NCI-H748 (cell line): Measurements from ENCODE around the gene MPZL1.
"Not testable (repeated sequence)": the region's sequence is repeated elsewhere in the genome, so short reads cannot be mapped to it uniquely, and the experiment has no call there.

ENCODE experiments used
- DNase-seq: peaks from one replicate; lab custom pipeline; 2025; ENCODE audit not compliant: unreplicated experiment; lab: John Stamatoyannopoulos, UW

Gene MPZL1

GRCh38 chr1:167718914-167719691 is 2.7 kb upstream of the MPZL1 start:
- no peak for DNase-seq

- not testable (repeated sequence) for DNase-seq
Observed at GRCh38 chr1:167719715-167720421, 1.9 kb upstream of the MPZL1 start.

GRCh38 chr1:167720965-167721616 is 691 bp upstream of the MPZL1 start:
- DNase-seq: peak; percentile 38

- DNase-seq: peak; percentile 81
Observed at GRCh38 chr1:167722152-167722869, 529 bp downstream of the MPZL1 start.

- no peak for DNase-seq
Observed at GRCh38 chr1:167722870-167723251, 1.1 kb downstream of the MPZL1 start.

GRCh38 chr1:167723707-167724323 is 2.0 kb downstream of the MPZL1 start:
- DNase-seq: no peak

- no peak for DNase-seq
Observed at GRCh38 chr1:167726008-167726407, 4.2 kb downstream of the MPZL1 start.

GRCh38 chr1:167728818-167729410 is 7.1 kb downstream of the MPZL1 start:
- DNase-seq: no peak

GRCh38 chr1:167734227-167734626 is 12.4 kb downstream of the MPZL1 start:
- no peak for DNase-seq

- no peak for DNase-seq
Observed at GRCh38 chr1:167734841-167735240, 13.1 kb downstream of the MPZL1 start.

GRCh38 chr1:167737169-167737568 is 15.4 kb downstream of the MPZL1 start:
- DNase-seq: no peak

GRCh38 chr1:167738158-167738557 is 16.4 kb downstream of the MPZL1 start:
- DNase-seq: no peak

- no peak for DNase-seq
Observed at GRCh38 chr1:167739752-167740151, 18.0 kb downstream of the MPZL1 start.

- DNase-seq: not testable (repeated sequence)
Observed at GRCh38 chr1:167741103-167741502, 19.3 kb downstream of the MPZL1 start.

- DNase-seq: not testable (repeated sequence)
Observed at GRCh38 chr1:167742392-167743057, 20.7 kb downstream of the MPZL1 start.

- DNase-seq: no peak
Observed at GRCh38 chr1:167744901-167745300, 23.1 kb downstream of the MPZL1 start.

- no peak for DNase-seq
Observed at GRCh38 chr1:167746013-167746672, 24.4 kb downstream of the MPZL1 start.

GRCh38 chr1:167746988-167747655 is 25.3 kb downstream of the MPZL1 start:
- no peak for DNase-seq

GRCh38 chr1:167747988-167748387 is 26.2 kb downstream of the MPZL1 start:
- DNase-seq: no peak
